HG03175 (cell line): ENCODE results near the gene CYTH2.

Experiments
- ATAC-seq: cut with Tn5 transposase; IDR thresholded peaks from one replicate; pipeline ENCODE4 v1.9.1; 2021; ENCODE audit warnings: mild to moderate bottlenecking, moderate library complexity; ENCODE audit not compliant: unreplicated experiment

The CYTH2 gene

GRCh38 chr19:48452289-48453190, 16.6 kb upstream of the CYTH2 start:
- ATAC-seq, result no peak

DNA sequence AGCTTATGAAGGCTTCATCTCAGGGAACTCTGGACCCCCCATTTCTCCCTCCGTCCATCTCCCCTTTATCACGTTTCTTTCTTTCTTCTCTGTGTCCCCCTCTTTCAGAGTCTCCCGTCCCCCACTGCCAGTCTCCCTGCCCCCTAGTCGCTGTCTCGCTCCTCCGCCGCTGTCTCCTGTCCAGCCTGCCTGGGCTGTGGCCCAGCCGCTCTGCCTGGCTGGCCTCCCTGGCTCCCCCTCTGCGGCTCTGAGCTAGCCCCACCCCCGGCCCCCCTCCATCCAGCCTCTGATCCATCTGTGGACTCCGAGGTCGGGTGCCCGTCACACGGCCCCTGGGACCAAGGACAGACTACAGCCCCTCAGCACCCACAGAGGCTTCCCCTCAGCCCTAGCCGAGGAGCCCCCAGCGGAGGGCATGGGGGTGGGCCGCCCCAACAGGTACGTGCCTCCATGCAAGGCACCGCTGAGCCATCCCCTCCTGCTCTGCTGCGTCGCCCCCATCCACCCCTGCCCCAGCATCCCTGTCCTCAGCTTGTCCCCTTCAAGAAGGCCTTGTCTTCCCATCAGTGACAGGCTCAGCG, 14.9 kb upstream of the CYTH2 start:
- no peak for ATAC-seq

DNA sequence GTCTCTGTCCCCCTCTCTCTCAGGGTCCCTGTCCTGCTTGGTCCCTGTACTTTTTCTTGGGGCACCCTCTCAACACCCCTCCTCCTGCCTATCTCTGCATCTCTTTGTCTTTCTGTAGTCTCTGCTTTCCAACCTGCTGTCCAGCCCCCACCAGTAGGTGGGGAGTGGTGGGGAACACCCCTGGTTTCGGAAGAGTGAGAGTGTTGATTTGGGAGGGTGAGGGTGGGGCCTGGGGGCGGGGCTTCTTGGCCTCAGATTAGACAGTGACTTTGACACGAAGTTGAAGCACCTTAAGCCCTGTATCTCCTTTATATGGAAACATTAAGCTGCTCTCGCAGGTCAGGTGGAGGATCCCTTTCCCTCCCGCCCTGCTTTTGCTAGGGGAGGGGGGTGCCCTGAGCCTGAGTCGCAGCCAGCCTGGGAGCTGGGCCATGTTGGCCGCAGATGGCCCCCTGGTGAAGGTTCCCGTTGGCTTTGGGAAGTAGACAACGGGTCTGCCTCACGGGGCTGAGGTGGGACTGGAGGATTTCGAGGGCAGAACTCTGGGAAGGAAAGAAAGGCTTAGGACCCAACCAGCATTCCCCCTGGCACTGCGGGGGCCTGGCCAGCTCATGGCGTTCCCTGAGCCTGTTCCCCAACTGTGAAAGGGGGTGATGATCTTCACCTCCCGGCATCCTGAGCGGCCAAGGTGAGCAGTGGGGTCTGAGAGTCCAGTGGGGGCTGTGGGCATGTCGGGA, 13.8 kb upstream of the CYTH2 start, which contains the start of gene KCNJ14:
TSS of gene KCNJ14 (plus strand) at position 404 of the 737 bp plus-strand sequence. CDS start 6,151 bp downstream, outside the sequence.
- ATAC-seq, result no peak

DNA sequence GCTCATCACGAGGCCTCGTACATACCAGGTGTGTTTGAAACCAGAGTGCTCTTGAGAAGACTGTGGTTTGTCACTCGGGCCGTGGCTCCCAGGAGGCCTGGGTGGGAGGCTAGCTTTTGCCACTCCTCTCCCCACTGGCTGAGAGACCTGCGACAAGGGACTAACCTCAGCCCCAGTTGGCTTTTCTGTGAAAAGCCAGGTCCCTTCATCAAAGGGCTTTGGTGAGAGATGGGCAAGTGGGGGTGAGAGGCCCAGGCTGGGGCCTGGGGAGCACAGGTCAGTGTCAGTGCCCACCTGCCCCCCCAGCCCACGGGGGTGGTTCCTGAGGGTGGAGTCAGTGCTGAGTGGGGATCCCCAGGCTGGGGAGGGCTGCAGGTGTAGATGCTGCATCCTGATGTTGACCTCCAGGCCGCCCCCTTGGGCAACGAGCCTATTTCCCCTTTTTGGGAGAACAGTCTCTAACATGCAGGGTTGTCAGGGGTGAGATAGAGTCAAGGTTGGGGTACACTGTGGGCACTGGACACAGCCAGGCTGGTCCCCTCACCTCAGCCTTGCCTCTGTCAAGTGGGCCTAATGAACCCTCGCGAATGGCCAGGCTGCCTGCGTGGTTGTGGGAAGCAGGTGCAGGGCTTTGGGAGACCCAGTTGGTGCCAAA, 13.1 kb upstream of the CYTH2 start:
- no peak for ATAC-seq

- ATAC-seq, result no peak
Observed at GRCh38 chr19:48456864-48457263, 12.3 kb upstream of the CYTH2 start.

GRCh38 chr19:48458016-48458415, 11.2 kb upstream of the CYTH2 start:
- ATAC-seq, result no peak

DNA sequence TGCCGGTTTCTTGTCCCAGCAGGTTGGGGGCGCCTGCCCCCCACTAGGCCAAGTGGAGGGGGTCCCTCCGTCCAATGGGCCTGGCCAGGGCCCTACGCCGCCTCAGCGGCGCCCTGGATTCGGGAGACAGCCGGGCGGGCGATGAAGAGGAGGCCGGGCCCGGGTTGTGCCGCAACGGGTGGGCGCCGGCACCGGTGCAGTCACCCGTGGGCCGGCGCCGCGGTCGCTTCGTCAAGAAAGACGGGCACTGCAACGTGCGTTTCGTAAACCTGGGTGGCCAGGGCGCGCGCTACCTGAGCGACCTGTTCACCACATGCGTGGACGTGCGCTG, 7.6 kb upstream of the CYTH2 start:
- ATAC-seq, result no peak

- ATAC-seq, result no peak
Observed at GRCh38 chr19:48461982-48462655, 7.0 kb upstream of the CYTH2 start.

DNA sequence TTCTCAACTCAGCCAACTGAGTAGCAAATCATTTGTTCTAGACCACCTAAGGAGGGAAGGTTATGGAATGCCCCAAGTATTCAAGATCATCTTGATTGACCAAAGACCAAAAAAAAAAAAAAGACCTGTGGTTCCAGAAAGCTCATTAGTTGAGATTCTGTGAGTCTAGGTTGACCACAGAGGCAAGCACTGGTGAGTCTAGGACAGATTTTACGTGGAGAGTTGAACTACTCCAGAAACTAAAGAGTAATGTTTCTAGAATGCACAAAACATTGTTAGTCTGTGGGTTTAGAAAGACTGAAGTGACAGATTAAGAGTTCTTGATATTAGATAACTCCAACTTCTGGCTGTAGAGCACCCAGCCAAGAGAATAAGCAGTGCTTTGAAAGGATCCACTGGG, 4.0 kb upstream of the CYTH2 start:
- no peak for ATAC-seq

- no peak for ATAC-seq
Observed at GRCh38 chr19:48466561-48467325, 2.4 kb upstream of the CYTH2 start.

DNA sequence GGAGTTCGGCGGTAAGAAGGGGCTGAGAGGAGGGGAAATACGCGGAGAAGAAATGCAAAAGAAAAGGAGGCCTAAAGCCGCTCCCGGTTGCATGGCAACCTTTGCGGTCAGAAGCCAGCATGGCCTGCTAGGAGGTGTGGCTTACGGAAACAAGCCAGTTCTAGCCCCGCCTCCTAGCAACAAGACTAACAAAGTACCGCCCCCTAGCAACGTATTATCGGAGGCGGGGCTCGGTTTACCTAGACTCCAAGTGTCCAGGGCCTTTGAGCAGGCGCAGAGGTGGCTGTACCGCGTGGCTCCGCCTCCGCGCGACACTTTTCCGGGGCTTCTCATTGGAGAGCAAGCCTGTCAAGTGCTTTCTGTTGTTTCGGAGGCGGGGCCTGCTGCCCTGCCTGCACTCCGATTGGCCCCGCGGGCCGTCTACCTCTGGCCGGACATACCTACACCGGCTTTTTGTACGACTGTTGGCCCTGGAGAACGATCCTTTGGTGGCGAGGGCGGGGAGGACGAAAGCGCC, 339 bp upstream of the CYTH2 start:
- ATAC-seq, result peak; percentile 93

GRCh38 chr19:48469934-48470680, 938 bp downstream of the CYTH2 start:
- no peak for ATAC-seq

DNA sequence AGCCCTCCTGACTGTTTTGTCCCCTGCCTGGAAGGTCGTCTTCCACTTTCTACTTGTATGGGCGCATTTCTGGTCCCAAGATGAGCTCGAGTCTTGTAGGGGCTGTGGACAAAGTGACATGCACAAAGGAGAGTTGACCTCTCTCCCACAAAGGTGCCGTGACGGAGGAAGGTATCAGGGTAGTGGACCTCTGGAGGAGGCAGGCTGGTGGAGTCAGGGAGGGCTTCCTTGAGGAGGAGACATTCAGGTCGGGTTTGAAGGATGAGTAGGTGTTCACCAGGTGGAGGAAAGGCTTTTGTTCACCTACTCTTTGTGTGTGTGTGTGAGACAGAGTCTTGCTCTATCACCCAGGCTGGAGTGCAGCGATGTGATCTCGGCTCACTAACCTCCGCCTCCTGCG, 1.7 kb downstream of the CYTH2 start:
- no peak for ATAC-seq

DNA sequence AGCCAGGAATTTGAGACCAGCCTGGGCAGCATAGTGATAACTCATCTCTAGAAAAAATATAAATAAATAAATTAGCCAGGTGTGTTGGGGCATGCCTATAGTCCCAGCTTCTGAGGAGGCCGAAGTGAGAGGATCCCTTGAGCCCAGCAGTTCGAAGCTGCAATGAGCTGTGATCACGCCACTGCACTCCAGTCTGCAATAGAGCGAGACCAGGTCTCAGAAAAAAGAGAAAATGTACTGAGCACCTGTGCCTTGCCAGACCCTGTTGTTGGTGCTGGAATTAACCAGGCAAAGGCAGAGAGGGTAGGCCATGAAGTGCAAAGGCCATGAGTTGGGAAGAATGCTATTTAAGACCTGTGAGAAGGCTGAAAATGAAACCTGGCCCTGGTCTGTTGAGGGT, 2.7 kb downstream of the CYTH2 start:
- no peak for ATAC-seq

- ATAC-seq, result no peak
Observed at GRCh38 chr19:48473161-48473966, 4.2 kb downstream of the CYTH2 start.

GRCh38 chr19:48474084-48474592, 5.0 kb downstream of the CYTH2 start:
- ATAC-seq, result no peak

- ATAC-seq, result no peak
Observed at GRCh38 chr19:48475369-48476068, 6.3 kb downstream of the CYTH2 start.
